Tibial artery (tissue), 4 donors: ENCODE results near the gene MASP1.

Experiments
- DNase-seq, 2 donors: peaks; one replicate each; pipeline ENCODE4 v3.0.0-alpha.2; 2019
- H3K27ac ChIP-seq, 2 donors: fragments of 200-600 bp; sonication (generic) in 1 of 2; 1 replicate in 1 of 2; 2 replicates in 1 of 2; pipeline ENCODE4 v1.5.1; 2018 to 2019; ENCODE audit warnings: mild to moderate bottlenecking in 1 of 2
- H3K27me3 ChIP-seq, 2 donors: fragments of 200-600 bp; sonication (generic) in 1 of 2; one replicate each; pipeline versions ENCODE4 v1.5.1 to v1.6.0; 2016 to 2019
- H3K36me3 ChIP-seq, 3 donors: fragments of 200-600 bp; sonication (generic) in 2 of 3; one replicate each; pipeline ENCODE4 v1.5.1; 2016 to 2019; ENCODE audit warnings: mild to moderate bottlenecking in 2 of 3
- H3K4me1 ChIP-seq, 4 donors: fragments of 200-600 bp; sonication (generic) in 2 of 4; 1 replicate in 3 of 4; 2 replicates in 1 of 4; pipeline ENCODE4 v1.5.1; 2016 to 2019
- H3K4me3 ChIP-seq, 2 donors: fragments of 200-600 bp; sonication (generic) in 1 of 2; 1 replicate in 1 of 2; 2 replicates in 1 of 2; pipeline ENCODE4 v1.5.1; 2018 to 2019; ENCODE audit warnings: mild to moderate bottlenecking in 2 of 2
- H3K9me3 ChIP-seq, 3 donors: fragments of 200-600 bp; sonication (generic) in 1 of 3; one replicate each; pipeline ENCODE4 v1.5.1; 2016 to 2019
- intact Hi-C: fragments of 100-400 bp; cut with DNase I; formaldehyde crosslinking; loops from one replicate; pipeline ENCODE4 v1.15.0; 2023; ENCODE audit warnings: low total_unique reads
- TF ChIP-seq, protein P1 (sequence below), 2 experiments: fragments of 200-600 bp in 1 of 2; fragments of 450-650 bp in 1 of 2; IDR thresholded peaks; one replicate each; pipeline ENCODE4 v1.5.1; 2017 to 2019; ENCODE audit warnings: antibody characterized with exemption in 2 of 2, mild to moderate bottlenecking in 1 of 2, moderate library complexity in 1 of 2

The MASP1 gene

GRCh38 chr3:187238239-187238638 is 53.3 kb downstream of the MASP1 start:
- TF ChIP-seq, protein P1, sequence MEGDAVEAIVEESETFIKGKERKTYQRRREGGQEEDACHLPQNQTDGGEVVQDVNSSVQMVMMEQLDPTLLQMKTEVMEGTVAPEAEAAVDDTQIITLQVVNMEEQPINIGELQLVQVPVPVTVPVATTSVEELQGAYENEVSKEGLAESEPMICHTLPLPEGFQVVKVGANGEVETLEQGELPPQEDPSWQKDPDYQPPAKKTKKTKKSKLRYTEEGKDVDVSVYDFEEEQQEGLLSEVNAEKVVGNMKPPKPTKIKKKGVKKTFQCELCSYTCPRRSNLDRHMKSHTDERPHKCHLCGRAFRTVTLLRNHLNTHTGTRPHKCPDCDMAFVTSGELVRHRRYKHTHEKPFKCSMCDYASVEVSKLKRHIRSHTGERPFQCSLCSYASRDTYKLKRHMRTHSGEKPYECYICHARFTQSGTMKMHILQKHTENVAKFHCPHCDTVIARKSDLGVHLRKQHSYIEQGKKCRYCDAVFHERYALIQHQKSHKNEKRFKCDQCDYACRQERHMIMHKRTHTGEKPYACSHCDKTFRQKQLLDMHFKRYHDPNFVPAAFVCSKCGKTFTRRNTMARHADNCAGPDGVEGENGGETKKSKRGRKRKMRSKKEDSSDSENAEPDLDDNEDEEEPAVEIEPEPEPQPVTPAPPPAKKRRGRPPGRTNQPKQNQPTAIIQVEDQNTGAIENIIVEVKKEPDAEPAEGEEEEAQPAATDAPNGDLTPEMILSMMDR (IDR thresholded peaks at IDR 0.05) = no peak
- no peaks in the 10 kb centered on the region for H3K36me3 ChIP-seq
- H3K4me3 ChIP-seq = no peak overlapping the region
- H3K27me3 ChIP-seq = no peaks in the 10 kb centered on the region
- H3K9me3 ChIP-seq = no peaks in the 10 kb centered on the region
- DNase-seq = no peak
- no peak overlapping the region for H3K27ac ChIP-seq
- intact Hi-C loops = no loop called here
- no peaks in the 10 kb centered on the region for H3K4me1 ChIP-seq

DNA sequence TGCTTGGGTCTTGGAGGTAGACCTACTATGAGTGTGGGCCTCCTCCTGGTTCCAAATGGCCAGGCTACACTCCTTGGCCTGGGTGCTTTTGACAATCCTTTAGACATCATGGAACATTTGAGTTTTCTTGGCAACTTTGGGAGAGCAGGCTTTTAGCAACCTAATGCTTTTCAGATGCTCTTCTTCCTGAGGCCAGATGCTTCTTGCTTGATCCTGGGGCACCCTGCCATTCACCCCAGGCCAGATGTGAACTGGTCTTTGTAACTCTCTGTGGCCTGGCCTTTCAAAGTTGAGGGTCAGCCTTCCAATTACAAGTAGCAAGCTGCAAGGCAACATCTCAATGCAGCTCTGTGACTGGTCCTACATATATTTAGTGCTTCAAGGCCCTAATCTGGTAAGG is 53.8 kb downstream of the MASP1 start:
- Histone ChIP-seq H3K4me1 (no peaks in the 10 kb centered on the region), H3K9me3 (no peaks in the 10 kb centered on the region), H3K27ac (no peak overlapping the region), H3K4me3 (no peak overlapping the region), H3K36me3 (no peaks in the 10 kb centered on the region), H3K27me3 (no peaks in the 10 kb centered on the region)
- TF ChIP-seq, protein P1 (IDR thresholded peaks at IDR 0.05) = no peak
- intact Hi-C loops = no loop called here
- no peak for DNase-seq

DNA sequence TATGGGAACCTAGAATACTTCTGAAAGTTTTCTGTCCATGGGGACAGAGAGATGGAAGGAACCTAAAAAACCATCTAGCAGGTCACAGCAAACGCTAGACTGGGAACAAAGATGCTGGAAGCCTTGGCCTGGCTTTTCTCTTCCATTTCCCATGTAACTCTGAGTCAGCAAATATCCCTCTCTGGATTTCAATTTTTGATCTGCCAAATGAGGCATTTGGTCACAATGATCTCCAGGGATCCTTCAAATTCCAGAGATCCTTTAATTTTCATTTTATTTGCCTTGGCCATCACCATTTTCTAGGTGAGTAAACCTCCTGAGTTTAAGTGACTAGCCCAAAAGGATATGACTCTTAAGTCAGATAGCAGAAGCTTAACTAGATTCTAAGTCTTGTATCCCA is 54.6 kb downstream of the MASP1 start:
- H3K9me3 ChIP-seq = no peaks in the 10 kb centered on the region
- TF ChIP-seq, protein P1 (IDR thresholded peaks at IDR 0.05) = no peak
- H3K27ac ChIP-seq = no peak overlapping the region
- intact Hi-C loops = no loop called here
- no peak overlapping the region for H3K4me3 ChIP-seq
- H3K36me3 ChIP-seq = no peaks in the 10 kb centered on the region
- no peak for DNase-seq
- H3K27me3 ChIP-seq = no peaks in the 10 kb centered on the region
- no peaks in the 10 kb centered on the region for H3K4me1 ChIP-seq

DNA sequence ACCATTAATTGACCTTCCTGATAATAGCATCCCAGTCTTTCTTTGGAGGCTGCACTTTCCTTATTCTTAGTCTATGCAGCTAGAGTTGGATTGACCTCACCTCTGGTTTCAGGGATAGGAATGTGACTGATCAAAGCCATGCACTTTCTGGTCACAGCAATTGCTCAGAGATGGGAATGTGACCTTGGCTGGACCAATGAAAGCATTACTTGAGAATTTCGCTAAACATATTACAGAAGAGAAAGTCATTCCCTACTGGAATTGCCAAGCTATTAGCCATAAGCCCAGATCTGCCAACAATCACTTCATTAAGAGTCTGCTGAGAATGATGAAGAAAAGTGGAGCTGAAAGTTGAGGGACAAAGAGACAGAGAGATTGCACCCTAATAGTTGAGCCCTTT is 61.5 kb downstream of the MASP1 start:
- intact Hi-C loops = no loop called here
- peaks cover 0 to 20% (median 6%) of the 10 kb centered on the region in 4 donors for H3K4me1 ChIP-seq
- H3K27ac ChIP-seq = no peak overlapping the region
- TF ChIP-seq, protein P1 (IDR thresholded peaks at IDR 0.05) = no peak
- H3K27me3 ChIP-seq = no peaks in the 10 kb centered on the region
- no peak overlapping the region for H3K4me3 ChIP-seq
- no peak for DNase-seq
- H3K9me3 ChIP-seq = no peaks in the 10 kb centered on the region
- no peaks in the 10 kb centered on the region for H3K36me3 ChIP-seq

- Histone ChIP-seq H3K27ac (no peak overlapping the region), H3K4me1 (peaks cover 0 to 20% (median 6%) of the 10 kb centered on the region in 4 donors), H3K36me3 (no peaks in the 10 kb centered on the region), H3K9me3 (no peaks in the 10 kb centered on the region), H3K27me3 (no peaks in the 10 kb centered on the region), H3K4me3 (no peak overlapping the region)
- no peak for DNase-seq
- intact Hi-C loops = no loop called here
- TF ChIP-seq, protein P1 (IDR thresholded peaks at IDR 0.05) = no peak
These were observed 62.8 kb downstream of the MASP1 start for GRCh38 chr3:187228740-187229139.

DNA sequence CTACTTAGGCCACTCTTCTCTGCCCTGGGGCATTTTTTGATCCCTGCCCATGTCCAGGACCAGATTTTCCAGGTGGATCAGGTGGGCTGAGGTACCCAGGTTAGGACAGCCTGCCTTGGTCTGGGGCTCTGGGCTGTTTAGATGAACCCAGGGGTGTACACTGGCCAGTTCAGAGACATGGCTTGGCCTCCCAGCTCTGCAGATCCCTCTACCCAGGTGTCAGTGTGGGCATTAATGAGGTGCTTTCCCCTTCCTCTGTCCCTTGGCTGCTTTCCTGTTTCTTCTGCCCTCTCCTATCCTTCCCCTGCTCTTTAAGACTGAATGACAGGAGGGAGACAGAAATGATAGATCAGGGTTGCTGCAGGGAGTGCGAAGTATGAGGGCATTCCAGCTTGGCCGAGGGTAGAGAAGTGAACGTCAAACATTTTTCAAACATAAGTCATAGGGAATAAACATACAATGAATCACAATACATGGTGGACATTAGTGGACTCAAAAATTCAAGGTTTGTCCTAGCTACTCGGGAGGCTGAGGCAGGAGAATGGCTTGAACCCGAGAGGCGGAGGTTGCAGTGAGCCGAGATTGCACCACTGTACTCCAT is 63.8 kb downstream of the MASP1 start:
- DNase-seq = no peak
- peak overlapping the region in 1 of 2 donors; percentile 9 for H3K27ac ChIP-seq
- intact Hi-C loops = no loop called here
- no peaks in the 10 kb centered on the region for H3K27me3 ChIP-seq
- TF ChIP-seq, protein P1 (IDR thresholded peaks at IDR 0.05) = no peak
- H3K4me3 ChIP-seq = no peak overlapping the region
- H3K36me3 ChIP-seq = no peaks in the 10 kb centered on the region
- H3K9me3 ChIP-seq = no peaks in the 10 kb centered on the region
- peaks cover 0 to 20% (median 6%) of the 10 kb centered on the region in 4 donors for H3K4me1 ChIP-seq
